ENCODE results near the gene FUZ.

DNA sequence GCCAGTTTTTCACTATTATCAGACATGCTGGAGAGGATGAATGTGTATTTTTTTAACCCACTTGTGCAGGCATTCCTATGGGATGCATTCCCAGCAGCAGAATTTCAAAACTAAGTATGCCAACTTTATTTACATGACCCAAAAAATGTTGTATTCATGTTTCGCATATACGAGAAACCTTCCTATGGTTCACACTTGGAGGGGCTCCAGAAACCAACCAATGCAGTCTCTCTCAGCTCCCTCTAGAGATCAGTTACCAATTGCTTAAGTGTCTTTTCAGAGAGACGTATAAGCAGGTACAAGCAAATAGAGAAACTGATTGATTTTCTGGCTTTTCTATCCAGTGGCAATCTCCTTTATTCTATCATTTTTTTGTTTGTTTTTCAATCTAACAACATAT, 32.3 kb upstream of the FUZ start:
- no peak for TF ChIP-seq POLR2A (IDR thresholded peaks at IDR 0.05)
- TF ChIP-seq CTCF (IDR thresholded peaks at IDR 0.05): no peak
